Psoas muscle (tissue), 8 donors: ENCODE data around the gene TMEM255B. TPM values are rescaled to one million over a fixed set of nuclear protein-coding genes. Genes with fewer than 3 reads are reported as not detected.
"Not testable (repeated sequence)": the region's sequence is repeated elsewhere in the genome, so short reads cannot be mapped to it uniquely, and the experiment has no call there.

Experiments used
- ATAC-seq, 4 donors: fragments of 200-7000 bp; cut with Tn5 transposase; one replicate each; pipeline ENCODE4 v1.9.1; 2020; ENCODE audit warnings: moderate library complexity in 3 of 4, mild to moderate bottlenecking in 2 of 4
- DNase-seq, 2 donors: peaks; one replicate each; pipeline ENCODE4 v3.0.0-alpha.2; 2020
- H3K27ac ChIP-seq: fragments of 200-600 bp; one replicate; pipeline ENCODE4 v1.8.0; 2022
- H3K27me3 ChIP-seq, 3 donors: fragments of 200-600 bp in 1 of 3; one replicate each; pipeline versions ENCODE4 v1.6.1 to v1.8.0; 2013 to 2022; ENCODE audit warnings: low read length in 2 of 3, mild to moderate bottlenecking in 2 of 3, moderate library complexity in 1 of 3; ENCODE audit not compliant: insufficient read depth in 3 of 3
- H3K36me3 ChIP-seq, 2 donors: fragments of 200-600 bp in 1 of 2; one replicate each; pipeline versions ENCODE4 v1.6.1 to v1.8.0; 2013 to 2022; ENCODE audit warnings: low read depth in 1 of 2, mild to moderate bottlenecking in 1 of 2, moderate library complexity in 1 of 2; ENCODE audit not compliant: insufficient read depth in 1 of 2
- H3K4me1 ChIP-seq: fragments of 200-600 bp; one replicate; pipeline ENCODE4 v1.8.0; 2022
- H3K4me3 ChIP-seq: fragments of 200-600 bp; one replicate; pipeline ENCODE4 v1.8.0; 2022; ENCODE audit warnings: mild to moderate bottlenecking
- H3K9me3 ChIP-seq: fragments of 200-600 bp; one replicate; pipeline ENCODE4 v1.8.0; 2022
- CTCF ChIP-seq: fragments of 200-600 bp; IDR thresholded peaks from one replicate; pipeline ENCODE4 v1.8.0; 2022; ENCODE audit warnings: antibody characterized with exemption
- whole genome bisulfite sequencing, 3 donors: extraction: QIAGEN DNeasy Blood & Tissue Kit; methylation state at CpG; one replicate each; pipeline versions ENCODE4 v1.1.6 to v1.1.7; 2013; 5-methylcytosine and 5-hydroxymethylcytosine counted together
- intact Hi-C, 2 donors: fragments of 100-400 bp; cut with DNase I; formaldehyde crosslinking; loops; one replicate each; pipeline versions ENCODE4 v1.11.0 to v1.14.2; 2022
- polyA plus RNA-seq, 3 donors: library from polyadenylated mRNA; stranded (reverse); fragments of 200-250 nt; gene quantifications; one replicate each; pipeline ENCODE4 v1.2.3, GENCODE V29; 2013
- total RNA-seq, 4 donors: library from RNA; stranded (reverse); fragmentation: NEBNext Ultra II Directional in 2 of 4; extraction: Animal tissue kit (Norgen Biotek cat#: 25700) in 2 of 4; gene quantifications; one replicate each; pipeline versions ENCODE4 v1.2.1 to v1.2.4, GENCODE V29; 2021 to 2023
- donor health status: healthy with polysubstance abuse.
- donor health status: DM: no; HTN: no; CAD: no; lungs with moderate emphysema.
- donor health status: Bipolar disorder and iron deficiency.
- donor health status: healthy.
- donor health status: DM: yes; HTN: yes; CAD: no.
- donor health status: DM: no; HTN: no; CAD: no.
- donor health status: DM: no; HTN: no; CAD: no.
- donor health status: DM: yes; HTN: yes; CAD: no.

TMEM255B gene
- total and polyA plus RNA-seq, 7 donors = 0.45 to 5.1 (median 2.1) TPM

DNA sequence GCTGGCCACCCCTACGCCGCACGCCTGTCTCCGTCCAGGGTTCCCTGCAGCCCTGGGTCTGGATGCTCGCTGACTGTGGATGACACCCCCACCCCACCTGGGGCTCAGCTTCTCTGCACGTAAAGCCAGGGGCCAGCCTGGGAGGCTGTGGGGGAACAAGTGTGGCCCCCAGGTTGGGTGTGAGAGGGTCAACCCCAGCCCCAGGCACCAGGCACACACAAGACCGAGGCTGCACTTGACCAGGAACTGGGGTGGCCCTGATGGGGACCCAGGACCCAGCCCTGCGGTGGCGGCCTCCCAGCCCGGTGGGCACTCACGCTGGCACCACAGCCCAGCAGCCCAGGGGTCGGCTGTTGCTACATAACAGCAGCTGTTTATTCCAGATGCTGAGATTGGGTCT, 63.2 kb downstream of the TMEM255B start:
- H3K27me3 ChIP-seq = no peaks in the 10 kb centered on the region
- H3K4me1 ChIP-seq = peaks cover 39% of the 10 kb centered on the region
- no peaks in the 10 kb centered on the region for H3K9me3 ChIP-seq
- no peak for TF ChIP-seq CTCF
- H3K4me3 ChIP-seq = no peak overlapping the region
- ATAC-seq = no peak
- DNase-seq = no peak
- intact Hi-C loops = loop anchor here in 1 of 2 donors (5.0 kb wide), 1 partner anchor 40 kb away; the partner anchor contains the start of gene GAS6
- peaks cover 0 to 46% of the 10 kb centered on the region in 2 donors for H3K36me3 ChIP-seq
- WGBS, 3 donors = 91 to 97% (median 95%) methylated on average over 12 of the region's 12 CpGs
- H3K27ac ChIP-seq = peak overlapping the region; percentile 90

DNA sequence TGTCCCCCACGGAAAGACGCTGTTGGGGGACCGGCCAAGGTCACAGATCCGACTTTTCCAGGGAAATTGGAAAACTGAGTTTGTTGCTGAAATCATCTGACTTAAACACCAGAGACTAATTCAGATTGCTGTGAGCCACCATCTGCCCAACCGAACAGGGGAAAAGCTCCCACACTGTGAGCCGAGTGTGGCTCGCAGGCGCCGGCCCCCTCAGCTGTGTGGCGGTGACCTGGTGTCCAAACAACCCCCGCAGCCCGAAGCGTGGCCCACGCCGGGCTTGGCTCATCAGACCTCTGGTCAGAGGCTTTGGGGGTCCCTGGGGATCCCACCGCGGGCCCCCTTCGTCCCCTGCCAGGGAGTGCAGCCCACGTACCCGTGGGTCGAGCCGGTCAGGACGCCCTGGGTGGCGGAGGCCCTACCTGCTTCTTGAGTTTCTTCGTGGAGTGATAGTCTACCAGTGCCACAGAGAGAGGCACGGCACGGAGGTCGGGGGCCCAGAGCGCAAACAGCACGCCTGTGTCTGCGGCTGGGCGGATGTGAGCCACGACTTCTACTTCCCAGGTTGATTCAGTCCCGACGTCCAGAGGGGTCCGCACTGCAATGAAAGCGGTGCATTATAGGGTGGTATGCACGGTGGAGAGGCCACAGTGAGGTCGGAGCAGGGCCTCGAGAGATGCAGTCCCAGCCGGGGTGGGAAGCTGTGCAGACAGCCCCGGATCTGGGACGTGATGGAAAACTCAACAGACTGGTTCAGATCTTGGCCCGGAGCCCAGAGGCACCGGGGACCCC, 64.1 kb downstream of the TMEM255B start:
- ATAC-seq = no peak
- WGBS, 3 donors = 90 to 93% (median 90%) methylated on average over 45 of the region's 45 CpGs
- no peak for DNase-seq
- Histone ChIP-seq H3K4me1 (peaks cover 31% of the 10 kb centered on the region), H3K9me3 (no peaks in the 10 kb centered on the region), H3K36me3 (peaks cover 0 to 55% of the 10 kb centered on the region in 2 donors), H3K4me3 (no peak overlapping the region), H3K27me3 (no peaks in the 10 kb centered on the region), H3K27ac (peak overlapping the region; percentile 90)
- intact Hi-C loops = loop anchor here in 1 of 2 donors (5.0 kb wide), 1 partner anchor 39 kb away; the partner anchor contains the start of gene GAS6
- TF ChIP-seq CTCF = no peak

- Histone ChIP-seq H3K4me1 (peaks cover 28% of the 10 kb centered on the region), H3K4me3 (no peak overlapping the region), H3K36me3 (peaks cover 0 to 61% of the 10 kb centered on the region in 2 donors), H3K27me3 (no peaks in the 10 kb centered on the region), H3K9me3 (no peaks in the 10 kb centered on the region), H3K27ac (no peak overlapping the region)
- TF ChIP-seq CTCF = no peak
- WGBS, 3 donors = 84 to 99% (median 94%) methylated on average over 19 of the region's 19 CpGs
- intact Hi-C loops = loop anchor here in 1 of 2 donors (5.0 kb wide), 1 partner anchor 39 kb away; the partner anchor contains the start of gene GAS6
- DNase-seq (no peak), ATAC-seq (no peak)
These were observed 64.7 kb downstream of the TMEM255B start for GRCh38 chr13:113823771-113824170.

DNA sequence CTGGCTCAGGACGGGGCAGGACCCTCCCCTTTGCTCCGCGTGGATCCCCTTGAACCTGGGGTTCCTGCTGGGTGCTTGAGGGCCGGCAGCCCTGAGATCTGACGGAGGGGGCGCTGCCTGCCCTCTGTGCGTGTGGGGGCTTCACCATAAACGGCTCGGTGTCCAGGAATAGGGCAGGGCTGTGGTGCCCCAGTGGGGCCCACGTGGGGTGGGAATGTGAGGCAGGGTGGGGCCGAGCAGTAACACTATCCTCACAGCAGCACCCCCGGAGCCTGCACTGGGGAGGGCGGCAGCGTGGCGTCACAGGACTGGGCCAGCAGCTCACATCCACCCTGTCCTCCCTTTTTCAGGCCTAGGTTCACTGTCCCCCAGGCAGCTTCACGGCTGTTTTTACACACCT, 66.8 kb downstream of the TMEM255B start:
- ATAC-seq = no peak
- intact Hi-C loops = no loop called here
- 63 to 75% (median 71%) methylated on average over 15 to 16 of the region's 16 CpGs for WGBS, 3 donors
- no peak overlapping the region for H3K4me3 ChIP-seq
- peaks cover 14% of the 10 kb centered on the region for H3K4me1 ChIP-seq
- TF ChIP-seq CTCF = no peak
- H3K9me3 ChIP-seq = no peaks in the 10 kb centered on the region
- no peak for DNase-seq
- no peaks in the 10 kb centered on the region for H3K27me3 ChIP-seq
- H3K27ac ChIP-seq = no peak overlapping the region
- H3K36me3 ChIP-seq = peaks cover 0 to 61% of the 10 kb centered on the region in 2 donors

GRCh38 chr13:113826446-113826845, 67.4 kb downstream of the TMEM255B start:
- intact Hi-C loops, DNase-seq: not testable (repeated sequence)

More at GRCh38 chr13:113826446-113826845, 67.4 kb downstream of the TMEM255B start:
- peaks cover 12% of the 10 kb centered on the region for H3K4me1 ChIP-seq
- H3K36me3 ChIP-seq = peaks cover 0 to 67% of the 10 kb centered on the region in 2 donors
- ATAC-seq, H3K9me3 ChIP-seq, H3K4me3 ChIP-seq, H3K27me3 ChIP-seq, H3K27ac ChIP-seq: not testable (repeated sequence)
- 85 to 93% (median 86%) methylated on average over 19 to 31 of the region's 35 CpGs for WGBS, 3 donors
